H1 (cell line): ENCODE data around the gene TMCC3. TPM values are rescaled to one million over a fixed set of nuclear protein-coding genes. Genes with fewer than 3 reads are reported as not detected.

ENCODE experiments used
- CTCF ChIA-PET: fragments of 300-600 bp; sonication (Branson Sonifier 250); formaldehyde crosslinking; loops from one replicate; lab custom pipeline; 2021; ENCODE audit not compliant: partially characterized antibody; lab: Charles Lee
- POLR2A ChIA-PET: fragments of 300-600 bp; sonication (Branson Sonifier 250); formaldehyde crosslinking; loops from one replicate; lab custom pipeline; 2021; ENCODE audit warnings: inconsistent platforms; ENCODE audit not compliant: partially characterized antibody; lab: Charles Lee
- DNase-seq, 2 experiments: peaks; one replicate each; pipeline versions ENCODE4 v3.0.0 to v3.0.0-alpha.2; 2010 to 2022; ENCODE audit warnings: low spot score in 2 of 2, low read depth in 1 of 2, mixed read lengths in 1 of 2
- FAIRE-seq: peaks from 2 replicates; lab custom pipeline; 2011; peaks lifted over from hg19 to GRCh38; lab: Jason Lieb, UNC
- H2AFZ ChIP-seq: 2 replicates; pipeline ENCODE4 v1.8.1; 2012; ENCODE audit warnings: low read length, inconsistent platforms
- H2AK5ac ChIP-seq: 2 replicates; pipeline ENCODE4 v1.6.1; 2013; ENCODE audit warnings: low read depth, low read length
- H2BK120ac ChIP-seq: replicated peaks from 2 replicates; pipeline ENCODE3; 2013; ENCODE audit warnings: low read depth, low read length, inconsistent platforms
- H2BK12ac ChIP-seq: 2 replicates; pipeline ENCODE4 v1.6.1; 2013; ENCODE audit warnings: low read depth, low read length
- H2BK15ac ChIP-seq: 2 replicates; pipeline ENCODE4 v1.6.1; 2013; ENCODE audit warnings: low read length
- H2BK20ac ChIP-seq: 2 replicates; pipeline ENCODE4 v1.6.1; 2013; ENCODE audit warnings: low read length
- H2BK5ac ChIP-seq: 2 replicates; pipeline ENCODE4 v1.6.1; 2013; ENCODE audit warnings: low read depth, low read length
- H3K14ac ChIP-seq: 2 replicates; pipeline ENCODE4 v1.6.1; 2013; ENCODE audit warnings: inconsistent platforms; ENCODE audit not compliant: insufficient read length
- H3K18ac ChIP-seq: 2 replicates; pipeline ENCODE4 v1.6.1; 2013; ENCODE audit warnings: low read length; ENCODE audit errors: extremely low read depth
- H3K23ac ChIP-seq: 2 replicates; pipeline ENCODE4 v1.6.1; 2013; ENCODE audit warnings: inconsistent platforms; ENCODE audit not compliant: insufficient read length
- H3K23me2 ChIP-seq: 2 replicates; pipeline ENCODE4 v1.6.1; 2013; ENCODE audit warnings: low read depth, low read length
- H3K27ac ChIP-seq: 2 replicates; pipeline ENCODE4 v1.6.1; 2011; ENCODE audit warnings: low read depth, low read length, inconsistent platforms
- H3K27me3 ChIP-seq, 4 experiments: replicated peaks in 1 of 4; 1 replicate in 1 of 4; 2 replicates in 3 of 4; pipeline versions ENCODE4 v1.6.1 to v1.8.1; 2011 to 2013; ENCODE audit warnings: low read length in 3 of 4, mild to moderate bottlenecking in 3 of 4, inconsistent platforms in 2 of 4, mixed read lengths in 2 of 4, moderate library complexity in 1 of 4; ENCODE audit not compliant: control insufficient read depth in 3 of 4, insufficient read depth in 3 of 4; ENCODE audit errors: extremely low read depth in 1 of 4
- H3K36me3 ChIP-seq, 4 experiments: 2 replicates each; pipeline versions ENCODE4 v1.6.1 to v1.8.1; 2011 to 2013; ENCODE audit warnings: mild to moderate bottlenecking in 4 of 4, low read length in 3 of 4, moderate library complexity in 2 of 4, control low read depth in 1 of 4, inconsistent platforms in 1 of 4; ENCODE audit not compliant: insufficient read depth in 4 of 4, control insufficient read depth in 2 of 4
- H3K4ac ChIP-seq: replicated peaks from 2 replicates; pipeline ENCODE3; 2013; ENCODE audit warnings: low read length, low read depth, mixed read lengths, inconsistent platforms; ENCODE audit not compliant: insufficient read length
- H3K4me1 ChIP-seq, 4 experiments: replicated peaks in 1 of 4; 1 replicate in 1 of 4; 2 replicates in 3 of 4; pipeline versions ENCODE4 v1.6.1 to v1.8.1; 2011 to 2013; ENCODE audit warnings: low read length in 3 of 4, inconsistent platforms in 2 of 4, mixed read lengths in 1 of 4; ENCODE audit not compliant: insufficient read depth in 4 of 4, control insufficient read depth in 3 of 4
- H3K4me2 ChIP-seq, 2 experiments: 2 replicates each; pipeline versions ENCODE4 v1.6.1 to v1.8.1; 2011 to 2013; ENCODE audit warnings: low read depth in 2 of 2, low read length in 2 of 2, control low read depth in 1 of 2, inconsistent platforms in 1 of 2, mild to moderate bottlenecking in 1 of 2; ENCODE audit not compliant: insufficient read depth in 1 of 2
- H3K4me3 ChIP-seq, 4 experiments: fragments of 200-600, 300-600 bp in 1 of 4; sonication (generic), shearing (Covaris generic), sonication (Bioruptor Twin) in 1 of 4; 2 replicates each; pipeline versions ENCODE4 v1.5.1 to v1.8.1; 2011 to 2016; ENCODE audit warnings: low read length in 4 of 4, low read depth in 3 of 4, control low read depth in 2 of 4, inconsistent platforms in 2 of 4, mild to moderate bottlenecking in 2 of 4, mixed read lengths in 1 of 4, moderate library complexity in 1 of 4; ENCODE audit not compliant: insufficient read depth in 2 of 4; ENCODE audit errors: extremely low read depth in 1 of 4
- H3K56ac ChIP-seq: replicated peaks from 2 replicates; pipeline ENCODE3; 2013; ENCODE audit warnings: low read depth, mild to moderate bottlenecking, mixed read lengths, low read length, inconsistent platforms; ENCODE audit not compliant: insufficient read length
- H3K79me1 ChIP-seq: 2 replicates; pipeline ENCODE4 v1.6.1; 2013; ENCODE audit warnings: low read depth, low read length, control low read depth
- H3K79me2 ChIP-seq, 2 experiments: 2 replicates each; pipeline versions ENCODE4 v1.6.1 to v1.8.1; 2012 to 2013; ENCODE audit warnings: low read length in 2 of 2, mild to moderate bottlenecking in 2 of 2, inconsistent platforms in 1 of 2; ENCODE audit not compliant: insufficient read depth in 2 of 2, control insufficient read depth in 1 of 2
- H3K9ac ChIP-seq, 4 experiments: replicated peaks in 1 of 4; 1 replicate in 1 of 4; 2 replicates in 3 of 4; pipeline versions ENCODE4 v1.6.1 to v1.8.1; 2011 to 2013; ENCODE audit warnings: low read depth in 3 of 4, low read length in 3 of 4, control low read depth in 2 of 4, mild to moderate bottlenecking in 2 of 4, moderate library complexity in 2 of 4, inconsistent platforms in 1 of 4; ENCODE audit errors: extremely low read depth in 1 of 4
- H3K9me3 ChIP-seq, 2 experiments: 2 replicates each; pipeline versions ENCODE4 v1.6.1 to v1.8.1; 2012 to 2013; ENCODE audit warnings: mild to moderate bottlenecking in 2 of 2, moderate library complexity in 2 of 2, control low read depth in 1 of 2, inconsistent platforms in 1 of 2, low read depth in 1 of 2, low read length in 1 of 2, mixed read lengths in 1 of 2; ENCODE audit not compliant: insufficient read depth in 2 of 2
- H4K20me1 ChIP-seq, 2 experiments: replicated peaks in 1 of 2; 2 replicates each; pipeline versions ENCODE3 to v1.8.1; 2011 to 2013; ENCODE audit warnings: inconsistent platforms in 2 of 2, low read length in 2 of 2, mild to moderate bottlenecking in 1 of 2; ENCODE audit not compliant: insufficient read depth in 2 of 2, control insufficient read depth in 1 of 2
- H4K5ac ChIP-seq: 2 replicates; pipeline ENCODE4 v1.6.1; 2013; ENCODE audit warnings: low read length, low read depth, mixed read lengths, inconsistent platforms; ENCODE audit not compliant: insufficient read length
- H4K8ac ChIP-seq: 2 replicates; pipeline ENCODE4 v1.8.0; 2013; ENCODE audit warnings: mild to moderate bottlenecking, moderate library complexity, low read length, inconsistent platforms; ENCODE audit not compliant: insufficient read depth; ENCODE audit errors: extremely low read depth
- H4K91ac ChIP-seq: replicated peaks from 2 replicates; pipeline ENCODE3; 2013; ENCODE audit warnings: low read length, mixed read lengths, inconsistent platforms; ENCODE audit not compliant: insufficient read length
- CTBP2 ChIP-seq: IDR thresholded peaks from 2 replicates; pipeline ENCODE4 v1.7.0; 2011; ENCODE audit warnings: borderline replicate concordance, mild to moderate bottlenecking, moderate library complexity, mixed read lengths, low read length; ENCODE audit not compliant: insufficient read depth, insufficient read length
- KDM5A ChIP-seq: fragments of 200-600 bp; IDR thresholded peaks from 2 replicates; pipeline ENCODE4 v1.7.1; 2012; ENCODE audit warnings: mild to moderate bottlenecking, low read length, inconsistent platforms, mixed read lengths
- SIX5 ChIP-seq: IDR thresholded peaks from 2 replicates; pipeline ENCODE4 v1.6.1; 2011; ENCODE audit warnings: mild to moderate bottlenecking, low read depth, low read length
- SUZ12 ChIP-seq: fragments of 200-600 bp; sonication (generic); IDR thresholded peaks from 2 replicates; pipeline ENCODE4 v1.6.1; 2012; ENCODE audit warnings: mild to moderate bottlenecking, inconsistent platforms, low read length, moderate library complexity, mixed read lengths
- WGBS, 2 experiments: shearing (Covaris generic) in 1 of 2; methylation state at CpG; one replicate each; pipeline versions ENCODE4 v1.1.6 to v1.1.7; 2013 to 2015; ENCODE audit warnings: low lambda C conversion rate in 2 of 2, mixed read lengths in 2 of 2, inconsistent platforms in 1 of 2, low coverage in 1 of 2, missing lambda C conversion rate in 1 of 2; ENCODE audit not compliant: insufficient replicate concordance in 2 of 2, insufficient coverage in 1 of 2, insufficient read length in 1 of 2; ENCODE audit errors: extremely low coverage in 1 of 2, missing lambda C conversion rate in 1 of 2; 5-methylcytosine and 5-hydroxymethylcytosine counted together
- polyA plus RNA-seq, 7 experiments: library from polyadenylated mRNA; depleted of rRNA in 3 of 7; stranded (reverse) in 5 of 7; unstranded in 2 of 7; fragments of >200 nt in 5 of 7; fragments of 200-250 nt in 2 of 7; gene quantifications; 1 replicate in 5 of 7; 2 replicates in 1 of 7; 4 replicates in 1 of 7; pipeline versions ENCODE4 v1.2.1 to v1.2.3, GENCODE V29; 2011 to 2013; ENCODE audit warnings: missing spikeins in 2 of 7, mixed read lengths in 2 of 7
- total RNA-seq: library from RNA; stranded (reverse); fragmentation: NEBNext Ultra II Directional; extraction: Animal tissue kit (Norgen Biotek cat#: 25700); gene quantifications from 2 replicates; pipeline ENCODE4 v1.2.1, GENCODE V29; 2021

The TMCC3 gene
- total and polyA plus RNA-seq, 2 of the 8 experiments (the other 6 are each of a cell fraction or from before 2014, with no cell fraction given): 1.7 to 4.1 TPM

- CTCF ChIA-PET: interaction anchor here (0.9 kb wide), 1 partner anchor 10 kb away, joined by 3 read pairs; no protein-coding TSS in a partner anchor
- no peaks in the 10 kb centered on the region for H3K79me1 ChIP-seq
- no peaks in the 10 kb centered on the region for H3K27me3 ChIP-seq
- H3K79me2 ChIP-seq: no peaks in the 10 kb centered on the region
- no peak overlapping the region for H3K27ac ChIP-seq
- H3K14ac ChIP-seq: no peak overlapping the region
- H4K8ac ChIP-seq: no peak overlapping the region
- H4K5ac ChIP-seq: no peak overlapping the region
- no peak overlapping the region for H2BK120ac ChIP-seq
- H2AK5ac ChIP-seq: no peak overlapping the region
- H3K9me3 ChIP-seq: no peaks in the 10 kb centered on the region
- H2BK5ac ChIP-seq: peak overlapping the region; percentile 30; the same call in 1 of the 2 replicates
- no peaks in the 10 kb centered on the region for H4K20me1 ChIP-seq
- no peak overlapping the region for H2BK15ac ChIP-seq
- no peak for FAIRE-seq
- H3K23ac ChIP-seq: no peak overlapping the region
- H2BK12ac ChIP-seq: no peak overlapping the region
- H3K18ac ChIP-seq: no peak overlapping the region
- H3K56ac ChIP-seq: no peak overlapping the region
- no peak overlapping the region for H2AFZ ChIP-seq
- POLR2A ChIA-PET: no interaction called here
- H2BK20ac ChIP-seq: no peak overlapping the region
- no peaks in the 10 kb centered on the region for H3K23me2 ChIP-seq
- H3K4ac ChIP-seq: no peak overlapping the region
- H4K91ac ChIP-seq: no peak overlapping the region
- no peak overlapping the region for H3K4me3 ChIP-seq
- no peak for DNase-seq
- no peak overlapping the region for H3K4me2 ChIP-seq
- no peak overlapping the region for H3K9ac ChIP-seq
- TF ChIP-seq SUZ12 (no peak), SIX5 (no peak), KDM5A (no peak), CTBP2 (no peak)
- WGBS, 2 experiments: 83% methylated on average over 12 of the region's 12 CpGs; no CpG with 5 or more reads in 1 of the 2 experiments
- no peaks in the 10 kb centered on the region for H3K36me3 ChIP-seq
- H3K4me1 ChIP-seq: no peaks in the 10 kb centered on the region; a peak in 1 of 7 replicates
Measured at GRCh38 chr12:94571556-94571955, 78.8 kb downstream of the TMCC3 start.
